ENCODE measurements around the gene SBNO1.
"Not testable (repeated sequence)": the region's sequence is repeated elsewhere in the genome, so short reads cannot be mapped to it uniquely, and the experiment has no call there.

Gene SBNO1

GRCh38 chr12:123369229-123369628 is 4.6 kb upstream of the SBNO1 start:
- no peak for DNase-seq (ENCODE audit: low read depth)
- no peak for TF ChIP-seq CTCF (IDR thresholded peaks at IDR 0.05; ENCODE audit: insufficient read depth, low read depth, low read length, missing control alignments)
- H3K4me3 ChIP-seq (ENCODE audit: low read length): no peak overlapping the region

DNA sequence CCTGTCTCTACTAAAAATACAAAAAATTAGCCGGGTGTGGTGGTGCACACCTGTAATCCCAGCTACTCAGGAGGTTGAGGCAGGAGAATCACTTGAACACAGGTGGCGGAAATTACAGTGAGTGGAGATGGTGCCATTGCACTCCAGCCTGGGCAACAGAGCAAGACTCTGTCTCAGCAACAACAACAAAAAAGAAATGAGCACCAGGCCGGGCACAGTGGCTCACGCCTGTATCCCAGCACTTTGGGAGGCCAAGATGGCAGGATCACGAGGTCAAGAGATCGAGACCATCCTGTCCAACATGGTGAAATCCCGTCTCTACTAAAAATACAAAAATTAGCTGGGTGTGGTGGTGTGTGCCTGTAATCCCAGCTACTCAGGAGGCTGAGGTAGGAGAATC is 3.8 kb upstream of the SBNO1 start:
- not testable (repeated sequence) for DNase-seq (ENCODE audit: low read depth); H3K4me3 ChIP-seq (ENCODE audit: low read length)

- DNase-seq (ENCODE audit: low read depth): no peak
Observed at GRCh38 chr12:123367511-123367910, 2.9 kb upstream of the SBNO1 start.

GRCh38 chr12:123365025-123365917 is 624 bp upstream of the SBNO1 start:
- peak overlapping the region; percentile 68 for H3K4me3 ChIP-seq (ENCODE audit: low read length)
- TF ChIP-seq CTCF (IDR thresholded peaks at IDR 0.05; ENCODE audit: insufficient read depth, low read depth, low read length, missing control alignments): peak; percentile 92
- peak; percentile 99 for DNase-seq (ENCODE audit: low read depth)

More at GRCh38 chr12:123367511-123367910, 2.9 kb upstream of the SBNO1 start:
- TF ChIP-seq CTCF (IDR thresholded peaks at IDR 0.05; ENCODE audit: insufficient read depth, low read depth, low read length, missing control alignments): no peak
- no peak overlapping the region for H3K4me3 ChIP-seq (ENCODE audit: low read length)

DNA sequence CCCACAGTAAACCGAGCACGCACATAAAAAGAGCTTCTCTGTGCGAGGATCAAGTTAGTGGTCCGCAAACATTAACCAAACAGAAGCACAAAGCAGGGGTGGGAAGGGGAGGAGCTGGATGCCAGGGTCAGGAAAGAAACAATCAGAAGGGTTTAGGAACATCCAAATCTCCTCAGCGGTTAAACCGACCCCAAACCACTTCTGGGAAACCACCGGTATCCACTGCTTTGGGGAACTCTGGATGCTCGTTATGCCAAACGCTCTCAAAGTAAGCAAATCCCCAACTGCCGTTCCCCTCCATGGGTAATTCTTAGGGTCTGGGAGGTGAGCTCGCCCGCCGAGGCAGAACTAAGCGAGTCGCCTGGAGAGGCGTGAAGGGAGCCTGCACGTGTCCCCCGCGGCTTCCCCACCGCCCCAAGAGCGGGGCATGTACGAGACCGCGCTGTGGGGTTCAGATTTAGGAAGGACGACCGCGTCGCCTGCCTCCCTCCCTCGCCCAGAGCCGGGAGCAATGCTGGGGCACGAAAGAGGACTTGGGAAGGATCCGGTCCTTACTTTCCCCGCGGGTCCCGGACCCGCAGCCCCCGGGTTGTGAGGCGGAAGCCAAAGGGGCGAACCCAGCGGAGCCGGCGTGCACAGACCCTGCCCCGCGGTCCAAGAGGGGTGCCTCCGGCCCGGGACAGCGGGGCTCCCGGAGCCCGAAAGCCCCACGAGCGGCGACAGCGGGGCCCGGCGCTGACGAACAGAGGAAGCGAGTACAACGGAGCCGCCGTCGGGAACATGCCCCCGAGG is 711 bp downstream of the SBNO1 start:
- TF ChIP-seq CTCF (IDR thresholded peaks at IDR 0.05; ENCODE audit: insufficient read depth, low read depth, low read length, missing control alignments): no peak
- DNase-seq (ENCODE audit: low read depth): peak; percentile 11
- H3K4me3 ChIP-seq (ENCODE audit: low read length): peak overlapping the region; percentile 55

- TF ChIP-seq CTCF (IDR thresholded peaks at IDR 0.05; ENCODE audit: insufficient read depth, low read depth, low read length, missing control alignments): no peak
- peak overlapping the region; percentile 55 for H3K4me3 ChIP-seq (ENCODE audit: low read length)
- DNase-seq (ENCODE audit: low read depth): peak; percentile 26
Observed at GRCh38 chr12:123363390-123363739, 1.3 kb downstream of the SBNO1 start.

- no peak for DNase-seq (ENCODE audit: low read depth)
- H3K4me3 ChIP-seq (ENCODE audit: low read length): no peak overlapping the region
- TF ChIP-seq CTCF (IDR thresholded peaks at IDR 0.05; ENCODE audit: insufficient read depth, low read depth, low read length, missing control alignments): no peak
Observed at GRCh38 chr12:123358035-123358434, 6.6 kb downstream of the SBNO1 start.

Data from epithelial cell of esophagus (primary cell).